Stimulated activated CD4-positive, alpha-beta T cell treated with anti-CD3 and anti-CD28 coated beads, Interleukin-4, amount 100 ng/mL, for 1 hour (primary cell): ENCODE measurements around the gene TOMM70.

Experiments used
- DNase-seq: peaks from one replicate; pipeline ENCODE4 v3.0.0-alpha.2; 2020

Gene TOMM70

GRCh38 chr3:100319951-100320350 is 80.9 kb downstream of the TOMM70 start:
- no peak for DNase-seq

- DNase-seq = no peak
Observed at GRCh38 chr3:100317912-100318311, 83.0 kb downstream of the TOMM70 start.

- peak; percentile 6 for DNase-seq
Observed at GRCh38 chr3:100316641-100317069, 84.2 kb downstream of the TOMM70 start.
